ENCODE data around the gene PPP1R1A.

Gene PPP1R1A, protein sequence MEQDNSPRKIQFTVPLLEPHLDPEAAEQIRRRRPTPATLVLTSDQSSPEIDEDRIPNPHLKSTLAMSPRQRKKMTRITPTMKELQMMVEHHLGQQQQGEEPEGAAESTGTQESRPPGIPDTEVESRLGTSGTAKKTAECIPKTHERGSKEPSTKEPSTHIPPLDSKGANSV

DNA sequence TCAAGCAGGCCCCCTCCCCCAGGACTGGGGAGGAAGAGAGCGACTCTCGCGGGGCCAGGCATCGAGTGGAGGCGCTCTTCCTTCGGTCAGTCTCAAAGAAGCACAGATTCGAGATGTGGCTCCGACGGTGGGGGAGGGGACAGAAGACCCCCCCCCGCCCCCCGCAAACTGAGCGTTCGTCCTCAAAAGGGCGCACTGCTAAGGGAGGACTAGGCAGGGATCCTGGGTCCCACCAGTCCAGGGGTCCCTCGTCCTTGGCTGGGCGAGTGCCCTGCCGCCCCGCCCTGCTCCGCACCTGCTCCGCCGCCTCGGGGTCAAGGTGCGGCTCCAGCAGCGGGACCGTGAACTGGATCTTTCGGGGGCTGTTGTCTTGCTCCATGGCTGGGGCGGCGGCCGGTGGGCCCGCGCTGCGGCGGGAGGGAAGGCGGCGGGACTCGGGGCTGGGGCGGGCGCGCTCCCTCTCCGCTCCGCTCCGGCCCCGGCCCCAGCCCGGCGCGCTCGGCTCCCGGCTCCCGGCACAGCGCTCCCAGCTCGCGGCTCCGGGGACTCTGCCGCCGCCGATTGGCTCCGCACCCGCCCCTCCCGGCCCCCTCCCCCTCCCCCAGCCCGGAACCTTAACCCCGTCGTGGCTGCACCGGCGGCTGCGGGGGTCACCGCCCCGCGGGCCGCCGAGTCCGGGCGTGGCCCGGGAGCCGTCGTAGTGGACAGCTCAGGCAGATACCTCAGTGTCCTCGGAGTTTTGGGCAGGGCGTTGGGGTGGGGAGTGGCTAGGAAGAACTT lies at the start of gene PPP1R1A:
Gene PPP1R1A, minus strand, starts transcription at position 550 of the 780 bp plus-strand sequence. Its CDS starts 171 bp downstream, at position 379.
- peak; percentile 51 for DNase-seq

DNA sequence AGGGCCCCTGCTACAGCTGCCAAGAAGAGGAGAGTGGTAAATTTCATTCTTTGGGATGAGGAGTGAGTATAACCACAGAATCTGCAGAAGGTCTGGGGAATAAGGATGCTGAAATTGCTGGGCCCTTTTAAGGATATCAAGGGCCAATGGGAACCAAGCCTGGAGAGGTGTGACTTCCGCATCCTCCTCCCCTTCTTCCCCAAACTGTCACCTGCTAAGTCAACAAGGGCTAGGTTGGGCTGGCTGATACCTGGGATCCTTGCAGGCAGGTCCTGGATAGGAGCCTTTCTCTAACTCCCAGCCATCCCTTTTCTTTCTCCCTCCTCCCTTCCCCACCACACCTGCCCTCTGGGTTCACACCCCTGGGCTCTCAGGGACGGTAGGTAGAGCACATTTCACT lies 46.3 kb upstream of the PPP1R1A start, which contains the start of gene LACRT:
Gene LACRT, minus strand, starts transcription at position 101 of the 400 bp plus-strand sequence. Its CDS starts 54 bp downstream, at position 47.
- DNase-seq: no peak

DNA sequence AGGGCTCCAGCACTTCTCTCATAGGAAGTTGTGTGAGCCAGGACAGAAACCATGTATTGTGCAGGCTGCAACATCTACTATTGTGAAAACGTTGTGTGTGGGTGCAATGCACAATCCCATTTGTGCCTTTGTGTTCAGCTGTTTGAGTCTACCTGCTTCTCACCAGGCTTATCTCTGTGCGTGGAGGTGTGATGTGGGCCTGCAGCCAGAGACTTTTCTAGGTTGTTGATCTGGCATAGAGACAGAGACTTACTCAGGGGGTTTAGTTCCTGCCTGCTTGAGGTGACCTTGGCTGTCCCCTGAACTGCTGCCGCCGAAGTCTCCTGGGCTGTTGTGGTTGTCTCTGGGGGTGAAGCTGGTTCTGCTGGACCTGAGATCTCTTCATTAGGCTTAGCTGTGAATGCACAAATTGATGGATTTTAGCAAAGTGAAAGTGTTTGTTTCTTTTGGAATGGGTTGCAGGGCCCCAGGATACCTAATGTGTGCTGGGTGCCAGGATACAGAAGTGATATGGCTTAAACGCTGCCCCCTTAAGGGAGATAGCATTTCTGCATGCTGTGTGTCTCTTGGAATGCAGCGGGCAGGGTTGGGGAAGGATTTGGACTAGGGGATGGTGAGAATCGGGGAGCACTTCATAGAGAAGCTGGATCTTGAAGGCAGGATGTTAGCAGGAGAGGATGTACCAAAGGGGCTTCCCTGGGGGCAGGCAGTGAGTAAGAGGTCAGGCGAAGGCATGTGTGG lies 43.7 kb upstream of the PPP1R1A start:
- no peak for DNase-seq

DNA sequence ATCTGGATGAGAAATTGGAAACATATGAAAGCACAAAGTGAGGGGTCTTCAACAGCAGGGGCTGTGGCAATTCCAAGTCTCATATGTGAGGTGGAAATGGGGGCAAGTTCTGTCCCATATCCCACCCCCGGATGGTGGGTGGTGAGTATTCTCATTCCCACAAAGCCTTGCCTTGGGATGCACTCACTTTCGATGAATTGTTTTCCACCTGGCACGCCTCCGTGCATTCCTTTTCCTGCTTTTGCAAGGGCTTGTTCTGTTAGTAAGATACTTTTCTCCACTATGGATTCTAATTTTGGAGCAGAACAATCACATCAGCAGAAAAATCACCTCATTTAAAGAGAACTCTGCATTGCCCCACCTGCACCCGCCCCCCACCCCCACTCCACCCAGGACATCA lies 43.1 kb upstream of the PPP1R1A start:
- no peak for DNase-seq

DNA sequence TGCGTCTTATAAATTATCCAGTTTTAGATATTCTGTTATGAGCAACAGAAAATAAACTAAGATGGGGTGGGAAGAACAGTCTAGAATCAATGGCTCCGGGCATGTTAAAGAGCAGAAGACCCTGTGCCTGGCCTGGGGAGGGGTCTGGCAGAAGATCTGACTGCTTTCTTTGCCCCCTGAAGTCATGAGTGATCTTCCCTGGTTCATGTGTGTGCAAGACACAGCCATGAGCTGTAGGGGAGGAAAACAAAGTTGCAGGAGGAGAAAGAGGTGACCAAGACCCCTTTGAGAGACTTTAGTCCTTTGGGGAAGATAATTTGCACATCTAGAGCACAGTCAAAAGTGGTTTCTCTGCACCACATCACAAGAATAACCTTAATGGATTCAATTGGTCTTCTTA lies 41.5 kb upstream of the PPP1R1A start:
- no peak for DNase-seq

DNA sequence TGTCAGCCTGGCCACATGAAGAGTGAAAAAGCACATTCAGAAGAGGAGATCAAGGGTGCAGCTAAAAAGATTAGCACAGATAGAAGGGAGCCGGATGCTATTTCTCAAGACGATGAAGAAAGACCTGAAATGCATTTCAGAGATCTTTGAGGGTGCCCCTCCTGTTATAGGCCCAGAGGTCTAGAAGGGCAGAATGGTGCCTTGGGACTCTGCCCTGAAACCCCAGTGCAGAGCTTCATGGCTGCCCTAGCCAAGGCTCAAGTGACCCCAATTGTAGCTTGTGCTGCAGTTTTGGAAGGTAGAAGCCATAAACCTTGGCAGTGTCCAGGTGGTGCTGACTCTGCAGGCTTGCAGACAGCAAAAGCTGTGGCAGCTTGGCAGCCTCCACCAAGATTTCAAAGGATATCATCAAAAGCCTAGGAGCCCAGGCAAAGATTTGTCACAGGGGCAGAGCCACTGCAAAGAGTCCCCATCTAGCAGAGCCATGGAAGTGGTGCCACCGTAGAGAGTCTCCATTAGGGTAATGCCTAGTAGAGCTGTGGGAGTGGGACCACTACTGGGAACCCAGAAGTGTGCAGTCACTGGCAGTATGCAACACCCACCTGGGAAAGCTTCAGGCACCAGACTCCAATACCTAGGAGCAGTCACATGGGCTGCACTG lies 39.9 kb upstream of the PPP1R1A start:
- no peak for DNase-seq

DNA sequence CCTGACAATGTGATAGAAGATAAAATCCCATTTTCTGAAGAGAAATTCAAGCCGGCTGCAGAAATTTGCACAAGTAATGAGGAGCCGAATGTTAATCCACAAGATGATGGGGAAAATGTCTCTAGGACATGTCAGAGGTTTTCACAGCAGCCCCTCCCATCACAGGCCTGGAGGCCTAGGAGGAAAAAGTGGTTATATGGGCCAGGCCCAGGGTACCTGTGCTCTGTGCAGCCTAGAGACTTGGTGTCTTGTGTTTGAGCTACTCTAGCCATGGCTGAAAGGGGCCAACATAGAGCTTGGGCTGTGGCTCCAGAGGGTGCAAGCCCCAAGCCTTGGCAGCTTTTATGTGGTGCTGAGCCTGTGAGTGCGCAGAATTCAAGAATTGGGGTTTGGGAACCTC lies 38.8 kb upstream of the PPP1R1A start:
- no peak for DNase-seq

DNA sequence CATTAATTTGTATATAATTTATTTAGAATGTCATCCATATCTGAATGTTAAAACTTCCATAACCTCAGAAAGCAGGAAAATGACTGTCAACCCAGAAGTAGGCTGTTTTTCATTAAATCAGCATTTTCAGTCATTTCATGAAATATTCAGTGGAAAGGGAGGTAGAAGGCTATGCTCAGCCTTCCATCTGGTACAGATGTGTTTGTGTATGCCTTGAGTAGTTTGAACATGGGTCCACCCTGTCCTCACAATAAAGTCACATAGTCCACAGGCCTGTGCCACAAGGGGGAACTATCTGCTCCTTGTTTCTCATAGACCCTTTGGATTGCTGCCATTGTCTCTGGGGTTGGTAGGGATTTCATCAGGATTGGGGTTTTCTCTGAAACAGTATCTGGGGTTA lies 37.1 kb upstream of the PPP1R1A start:
- DNase-seq: no peak

DNA sequence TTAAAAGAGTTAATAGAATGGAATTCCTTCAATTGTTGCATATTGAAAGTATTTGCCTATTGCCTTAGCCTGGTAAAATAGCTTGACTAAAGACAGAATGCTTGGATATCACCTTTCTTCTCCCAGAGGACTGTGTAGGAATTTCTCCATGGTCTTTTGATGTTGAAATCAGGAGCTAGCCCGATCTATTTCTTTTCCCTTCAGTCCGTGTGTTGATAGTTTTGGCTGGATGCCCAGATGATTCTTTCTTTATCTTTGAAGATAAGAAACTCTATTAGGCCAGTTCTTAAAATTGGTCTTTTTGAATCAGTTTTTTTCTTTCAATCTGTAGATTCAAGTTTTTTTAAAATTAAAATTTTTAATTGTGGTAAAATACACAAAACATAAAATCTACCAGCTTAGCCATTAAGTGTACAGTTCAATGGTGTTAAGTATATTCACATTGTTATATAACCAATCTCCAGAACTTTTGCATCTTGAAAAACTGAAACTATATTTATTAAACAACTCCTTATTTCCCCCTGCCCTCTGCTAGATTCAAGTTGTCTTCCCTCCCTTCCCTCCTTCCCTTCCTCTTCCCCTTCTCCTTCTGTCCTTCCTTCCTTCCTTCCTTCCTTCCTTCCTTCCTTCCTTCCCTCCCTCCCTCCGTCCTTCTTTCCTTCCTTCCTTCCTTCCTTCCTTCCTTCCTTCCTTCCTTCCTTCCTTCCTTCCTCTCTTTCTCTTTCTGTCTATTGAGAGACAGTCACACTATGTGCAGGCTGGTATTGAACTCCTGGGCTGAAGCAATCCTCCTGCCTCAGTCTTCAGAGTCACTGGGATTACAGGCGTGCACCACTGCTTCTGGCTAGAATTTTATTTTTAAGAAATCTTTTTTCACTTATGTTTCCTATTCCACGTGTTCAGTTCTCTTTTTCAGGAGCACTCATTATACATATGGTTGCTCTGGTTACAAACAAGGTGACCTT lies 36.1 kb upstream of the PPP1R1A start:
- DNase-seq: no peak

DNA sequence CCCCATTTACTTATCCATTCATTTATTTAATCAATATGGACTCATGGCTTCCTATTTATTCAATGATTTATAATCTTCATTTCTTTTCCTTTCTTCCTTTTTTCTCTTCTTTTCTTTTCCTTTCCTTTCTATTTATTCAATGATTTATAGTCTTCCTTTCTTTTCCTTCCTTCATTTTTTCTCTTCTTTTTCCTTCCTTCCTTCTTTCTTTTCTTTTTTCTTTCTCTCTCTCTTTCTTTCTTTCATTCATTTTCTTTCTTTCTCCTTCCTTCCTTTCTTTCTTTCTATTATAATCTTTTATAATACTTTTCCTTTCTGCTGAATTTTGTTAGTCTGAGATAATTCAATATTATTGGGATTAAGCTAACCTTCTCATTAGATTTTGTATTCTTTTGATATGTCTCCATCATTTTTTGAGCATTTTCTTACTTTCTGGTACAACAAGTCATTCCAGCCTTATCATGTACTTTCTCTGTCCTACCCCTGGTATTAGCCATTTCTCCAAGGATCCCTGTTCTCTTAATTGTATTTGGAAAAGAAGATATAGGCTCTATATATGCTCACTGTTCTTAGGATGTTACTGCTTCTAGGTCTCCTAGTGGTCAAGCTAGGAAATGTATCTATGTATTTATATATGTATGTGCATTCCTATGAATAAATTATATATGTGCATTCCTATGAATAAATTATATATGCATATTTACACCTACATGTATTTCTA lies 34.2 kb upstream of the PPP1R1A start:
- no peak for DNase-seq

DNA sequence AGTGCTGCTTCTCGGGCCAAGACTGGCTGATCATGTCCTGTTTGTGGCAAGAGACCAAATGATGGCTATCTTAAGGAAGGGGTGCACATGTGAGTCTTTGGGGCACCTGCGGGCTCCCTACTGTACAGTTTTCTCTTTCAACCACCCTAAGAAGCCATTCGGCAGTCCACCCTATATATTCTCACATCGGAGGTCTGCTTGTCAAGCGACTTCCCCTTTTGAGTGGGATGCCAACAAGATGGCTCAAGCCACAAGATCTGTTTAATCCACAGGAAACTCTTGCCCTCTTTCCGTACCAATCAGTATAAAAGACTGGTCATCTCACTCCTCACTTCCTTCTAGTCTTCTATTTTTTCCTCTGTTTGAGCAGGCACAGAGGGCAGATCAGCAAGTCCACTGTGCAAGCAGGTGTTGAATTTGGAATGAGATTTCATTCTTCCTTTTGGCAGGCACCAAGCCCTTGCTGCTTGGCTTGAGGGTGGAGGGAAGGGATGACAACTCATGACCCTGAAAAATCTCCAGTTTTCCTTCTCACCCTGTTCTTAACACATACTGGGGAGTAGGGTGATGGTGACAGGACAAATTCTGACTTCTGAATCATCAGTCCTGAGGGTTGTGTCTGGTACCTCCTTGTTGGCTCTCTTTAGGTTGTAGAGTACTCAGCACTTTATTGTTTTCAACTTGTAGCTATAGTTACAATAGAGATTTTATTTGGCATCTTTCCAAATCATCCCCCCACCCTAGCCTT lies 28.6 kb upstream of the PPP1R1A start:
- no peak for DNase-seq

DNA sequence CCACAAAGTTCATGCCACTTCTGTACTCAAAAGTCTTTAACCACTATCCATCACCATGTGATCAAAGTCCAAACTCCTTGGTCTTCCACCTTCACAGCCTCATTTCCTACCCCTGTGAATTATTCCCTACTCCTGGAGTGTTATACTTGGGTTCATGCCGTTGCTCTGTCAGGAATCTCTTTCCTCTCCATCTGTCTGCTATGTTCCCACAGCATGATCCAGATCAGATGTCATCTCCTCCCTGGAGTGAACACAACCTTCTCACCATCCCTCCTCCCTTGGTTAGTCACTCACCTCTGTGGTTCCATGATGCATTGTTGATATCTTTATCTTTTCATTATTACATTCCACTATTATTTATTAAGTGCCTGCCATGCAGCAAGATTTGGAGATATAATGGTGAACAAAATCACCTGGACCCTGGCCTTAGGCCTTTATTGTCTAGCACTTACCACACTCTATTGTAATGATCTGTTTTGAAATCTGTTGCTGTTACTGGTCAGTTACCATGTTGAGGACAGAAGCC lies 23.8 kb upstream of the PPP1R1A start:
- no peak for DNase-seq

DNA sequence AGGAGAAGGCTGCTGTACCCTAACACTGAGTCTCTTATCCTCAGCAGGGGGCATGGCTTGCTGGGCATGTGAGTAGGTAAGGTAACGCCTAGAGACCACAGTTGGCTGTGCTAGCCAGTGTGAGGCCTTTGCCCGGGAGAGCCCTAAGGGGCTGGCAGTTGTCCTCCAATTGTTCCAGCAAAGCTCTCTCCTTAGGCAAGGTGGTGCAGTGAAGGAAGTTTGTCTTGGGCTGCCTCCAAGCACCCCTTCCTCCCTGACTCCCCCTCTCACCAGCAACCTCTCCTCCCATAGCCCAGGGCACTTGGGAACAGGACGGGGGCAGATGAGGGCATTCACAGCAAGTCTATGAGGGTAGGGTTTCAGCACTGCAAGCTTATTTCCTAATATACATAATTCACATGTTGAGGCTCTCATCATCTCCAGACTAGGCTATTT lies 23.3 kb upstream of the PPP1R1A start:
- no peak for DNase-seq

DNA sequence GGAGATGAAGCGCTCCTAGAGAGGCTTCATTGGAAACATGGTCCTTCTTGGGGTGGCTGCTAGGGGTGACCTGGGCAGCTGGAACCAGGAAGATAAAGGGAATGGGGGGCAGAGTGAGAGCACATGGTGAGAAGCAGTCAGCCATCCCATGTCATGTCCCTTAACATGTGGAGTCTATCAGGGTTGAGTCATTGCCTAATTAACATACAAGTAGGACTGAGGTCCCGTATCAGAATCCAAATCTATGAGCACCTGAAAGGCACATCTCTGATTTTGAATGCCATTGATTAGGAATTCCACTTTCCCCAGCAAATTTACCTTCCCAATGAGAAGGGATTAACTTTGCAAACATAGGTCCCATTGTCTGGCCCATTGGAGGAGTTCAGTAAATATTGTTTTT lies 20.3 kb upstream of the PPP1R1A start:
- no peak for DNase-seq

DNA sequence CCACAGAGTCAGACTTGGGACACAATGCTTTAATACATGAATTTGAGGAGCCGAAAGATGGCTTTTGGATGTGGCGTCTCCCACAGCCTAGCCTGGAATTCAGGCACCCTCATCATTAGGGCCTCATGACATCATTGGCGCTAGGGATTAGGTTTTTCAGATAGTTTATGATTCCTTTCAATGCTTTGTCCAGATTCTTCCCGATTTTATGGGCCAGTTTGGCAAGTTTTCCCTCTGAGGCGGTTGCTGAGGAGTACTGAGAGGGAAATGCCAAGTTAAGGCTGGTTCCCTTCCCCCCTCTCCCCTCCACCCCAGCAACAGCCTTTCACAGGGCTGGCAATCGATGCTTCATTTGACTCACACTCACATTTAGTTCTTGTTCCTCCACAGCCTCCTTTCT lies 19.7 kb upstream of the PPP1R1A start:
- DNase-seq: no peak

DNA sequence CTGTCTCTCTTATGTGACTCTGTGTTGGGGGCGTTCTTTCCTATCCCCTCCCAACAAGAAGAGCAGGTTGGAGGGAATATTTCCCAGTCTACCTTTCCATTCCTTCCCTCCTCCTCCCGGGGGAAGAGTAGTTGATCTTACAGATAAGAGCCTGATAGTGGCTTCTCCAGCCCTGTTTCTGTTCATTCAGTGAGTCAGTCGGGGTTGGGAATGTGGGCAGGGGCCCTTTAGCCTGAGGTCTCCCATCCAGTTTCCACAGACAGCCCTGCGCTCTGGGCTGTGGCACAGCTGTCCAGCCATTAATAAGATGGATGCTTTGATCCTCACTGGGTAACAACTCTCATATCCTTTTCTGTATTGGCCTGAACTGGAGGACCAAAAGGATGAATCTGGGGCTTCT lies 18.1 kb upstream of the PPP1R1A start:
- DNase-seq: no peak

DNA sequence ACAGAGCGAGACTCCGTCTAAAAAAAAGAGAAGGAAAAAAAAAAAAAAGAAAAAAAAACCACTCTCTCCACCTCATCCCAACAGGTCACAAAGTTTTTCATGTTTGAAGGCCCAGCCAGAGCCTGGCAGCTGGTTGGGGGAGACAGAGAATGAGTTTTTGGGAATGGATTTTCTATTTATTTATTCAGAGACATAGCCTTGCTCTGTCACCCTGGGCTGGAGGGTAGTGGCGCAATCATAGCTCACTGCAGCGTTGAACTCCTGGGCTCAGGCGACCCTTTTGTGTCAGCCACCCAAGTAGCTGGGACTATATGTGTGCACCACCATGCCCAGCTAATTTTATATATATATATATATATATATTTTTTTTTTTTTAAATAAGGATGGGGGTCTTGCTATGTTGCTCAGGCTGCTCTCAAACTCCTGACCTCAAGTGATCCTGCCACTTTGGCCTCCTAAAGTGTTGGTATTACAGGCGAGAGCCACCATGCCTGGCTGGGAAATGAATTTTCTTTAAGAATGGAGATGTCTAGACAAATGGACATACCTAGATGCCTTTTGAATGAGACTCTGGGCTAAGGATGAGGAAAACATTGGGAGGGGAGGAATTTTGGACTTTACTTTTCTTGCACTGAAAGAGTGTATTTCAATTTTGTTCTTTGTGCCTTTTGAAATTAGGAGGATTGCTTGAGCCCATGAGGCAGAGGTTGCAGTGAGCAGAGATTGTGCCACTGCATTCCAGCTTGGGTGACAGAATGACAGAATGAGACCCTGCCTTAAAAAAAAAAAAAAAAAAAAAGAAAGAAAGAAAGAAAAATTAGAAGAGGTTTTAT lies 16.9 kb upstream of the PPP1R1A start:
- no peak for DNase-seq

DNA sequence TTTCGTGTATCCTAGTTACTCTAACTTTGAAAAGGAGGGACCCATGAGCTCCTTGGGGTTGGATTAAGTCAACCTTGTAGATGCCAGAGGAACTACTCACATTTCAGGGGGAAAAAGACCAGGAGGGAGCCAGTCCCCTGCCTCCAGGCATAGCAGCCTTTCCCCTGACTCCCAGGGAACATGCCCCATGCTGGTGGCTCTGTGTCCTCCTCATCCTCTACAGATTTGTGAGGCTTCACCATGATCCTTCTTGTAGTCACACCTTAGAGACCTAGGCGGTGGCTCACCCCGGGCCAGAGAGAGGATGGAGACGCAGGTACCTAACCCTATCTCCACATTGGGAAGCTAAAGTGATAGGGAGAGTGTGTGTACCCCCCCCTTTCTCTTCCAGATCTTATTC lies 16.0 kb upstream of the PPP1R1A start:
- DNase-seq: no peak

DNA sequence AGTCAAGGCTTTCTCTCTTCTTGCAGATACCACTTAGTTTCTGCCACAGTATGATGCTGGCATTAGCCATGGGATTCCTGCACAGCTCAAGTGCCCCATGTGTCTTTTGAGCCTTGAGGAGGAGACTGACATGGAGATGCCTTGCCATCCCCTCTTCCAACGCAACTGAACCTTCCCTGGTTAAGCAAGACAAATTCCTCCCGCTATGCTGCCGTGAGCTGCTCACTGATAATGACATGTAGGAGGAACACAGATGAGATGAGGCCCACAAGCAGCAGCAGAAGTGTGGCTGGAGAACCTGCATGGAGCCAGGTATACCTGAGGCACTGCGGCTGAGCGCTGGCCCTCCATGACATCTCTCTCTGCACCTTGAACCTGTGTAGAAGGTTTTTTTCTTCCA lies 15.4 kb upstream of the PPP1R1A start:
- no peak for DNase-seq

Data from left hindlimb (tissue), 1 donor.